ENCODE measurements around the gene TNP1. TPM values are rescaled to one million over a fixed set of nuclear protein-coding genes. Genes with fewer than 3 reads are reported as not detected.

TNP1 gene
- polyA plus RNA-seq, 1 donor from 2014 or later: not detected

- H3K9me3 ChIP-seq (ENCODE audit: low read length): no peaks in the 10 kb centered on the region
- no peak for TF ChIP-seq MXI1 (conservative IDR thresholded peaks at IDR 0.05; ENCODE audit: poor library complexity, severe bottlenecking)
- no peak for TF ChIP-seq CTCF (IDR thresholded peaks at IDR 0.05; ENCODE audit: poor library complexity, severe bottlenecking)
- no peak for TF ChIP-seq SMC3 (conservative IDR thresholded peaks at IDR 0.05; ENCODE audit: poor library complexity)
- no peak for TF ChIP-seq POLR2AphosphoS5 (IDR thresholded peaks at IDR 0.05)
- no peak for TF ChIP-seq EZH2 (IDR thresholded peaks at IDR 0.05; ENCODE audit: borderline replicate concordance, insufficient read depth, low read length, poor library complexity, severe bottlenecking)
- no peak for TF ChIP-seq REST (IDR thresholded peaks at IDR 0.05; ENCODE audit: borderline replicate concordance)
- no peak for TF ChIP-seq RAD21 (conservative IDR thresholded peaks at IDR 0.05)
- no peak for TF ChIP-seq EP300 (conservative IDR thresholded peaks at IDR 0.05; ENCODE audit: poor library complexity, severe bottlenecking)
- H2AFZ ChIP-seq (ENCODE audit: low read depth, low read length): no peak overlapping the region
These were observed 20.1 kb upstream of the TNP1 start for GRCh38 chr2:216879727-216880508.

GRCh38 chr2:216878072-216878471 lies 18.2 kb upstream of the TNP1 start:
- H3K27me3 ChIP-seq (ENCODE audit: insufficient read depth, low read depth, low read length): no peaks in the 10 kb centered on the region
- H3K9me3 ChIP-seq (ENCODE audit: low read length): no peaks in the 10 kb centered on the region
- H3K79me2 ChIP-seq (replicated peaks; ENCODE audit: insufficient read depth, low read length): no peaks in the 10 kb centered on the region
- H2AFZ ChIP-seq (ENCODE audit: low read depth, low read length): no peak overlapping the region
- no peak overlapping the region for H3K4me2 ChIP-seq (ENCODE audit: low read length)
- no peak overlapping the region for H3K27ac ChIP-seq (ENCODE audit: low read length)
- H3F3A ChIP-seq (ENCODE audit: insufficient read depth, low read length, poor library complexity, severe bottlenecking): no peaks in the 10 kb centered on the region
- no peaks in the 10 kb centered on the region for H3K9me2 ChIP-seq (ENCODE audit: insufficient read depth, low read length)
- H4K20me1 ChIP-seq (ENCODE audit: insufficient read depth): no peaks in the 10 kb centered on the region
- no peak overlapping the region for H3K9ac ChIP-seq (ENCODE audit: low read length)
- no peak overlapping the region for H3K4me3 ChIP-seq (ENCODE audit: low read length)
- no peak for TF ChIP-seq SMC3 (conservative IDR thresholded peaks at IDR 0.05; ENCODE audit: poor library complexity)
- TF ChIP-seq EZH2 (IDR thresholded peaks at IDR 0.05; ENCODE audit: borderline replicate concordance, insufficient read depth, low read length, poor library complexity, severe bottlenecking): no peak
- TF ChIP-seq CTCF (IDR thresholded peaks at IDR 0.05; ENCODE audit: poor library complexity, severe bottlenecking): no peak
- no peak for TF ChIP-seq EP300 (conservative IDR thresholded peaks at IDR 0.05; ENCODE audit: poor library complexity, severe bottlenecking)
- TF ChIP-seq TAF1 (IDR thresholded peaks at IDR 0.05; ENCODE audit: low read depth): no peak
- no peak for TF ChIP-seq RAD21 (conservative IDR thresholded peaks at IDR 0.05)
- no peak for TF ChIP-seq REST (IDR thresholded peaks at IDR 0.05; ENCODE audit: borderline replicate concordance)
- TF ChIP-seq POLR2AphosphoS5 (IDR thresholded peaks at IDR 0.05): no peak
- no peak for TF ChIP-seq MXI1 (conservative IDR thresholded peaks at IDR 0.05; ENCODE audit: poor library complexity, severe bottlenecking)
- no peaks in the 10 kb centered on the region for H3K36me3 ChIP-seq (ENCODE audit: insufficient read depth, low read length)

More at GRCh38 chr2:216879727-216880508, 20.1 kb upstream of the TNP1 start:
- H3K9me2 ChIP-seq (ENCODE audit: insufficient read depth, low read length): no peaks in the 10 kb centered on the region
- H3K4me2 ChIP-seq (ENCODE audit: low read length): no peak overlapping the region
- no peaks in the 10 kb centered on the region for H3K27me3 ChIP-seq (ENCODE audit: insufficient read depth, low read depth, low read length)
- no peaks in the 10 kb centered on the region for H3F3A ChIP-seq (ENCODE audit: insufficient read depth, low read length, poor library complexity, severe bottlenecking)
- no peak overlapping the region for H3K27ac ChIP-seq (ENCODE audit: low read length)
- H4K20me1 ChIP-seq (ENCODE audit: insufficient read depth): no peaks in the 10 kb centered on the region
- H3K9ac ChIP-seq (ENCODE audit: low read length): no peak overlapping the region
- H3K4me3 ChIP-seq (ENCODE audit: low read length): no peak overlapping the region
- no peaks in the 10 kb centered on the region for H3K36me3 ChIP-seq (ENCODE audit: insufficient read depth, low read length)
- H3K79me2 ChIP-seq (replicated peaks; ENCODE audit: insufficient read depth, low read length): no peaks in the 10 kb centered on the region

Data from neural cell (in vitro differentiated cells).